HG02885 (cell line): Measurements from ENCODE around the gene CCDC88C.

Source experiments
- ATAC-seq: cut with Tn5 transposase; IDR thresholded peaks from one replicate; pipeline ENCODE4 v1.9.1; 2021; ENCODE audit warnings: mild to moderate bottlenecking; ENCODE audit not compliant: unreplicated experiment, poor library complexity

CCDC88C gene

DNA sequence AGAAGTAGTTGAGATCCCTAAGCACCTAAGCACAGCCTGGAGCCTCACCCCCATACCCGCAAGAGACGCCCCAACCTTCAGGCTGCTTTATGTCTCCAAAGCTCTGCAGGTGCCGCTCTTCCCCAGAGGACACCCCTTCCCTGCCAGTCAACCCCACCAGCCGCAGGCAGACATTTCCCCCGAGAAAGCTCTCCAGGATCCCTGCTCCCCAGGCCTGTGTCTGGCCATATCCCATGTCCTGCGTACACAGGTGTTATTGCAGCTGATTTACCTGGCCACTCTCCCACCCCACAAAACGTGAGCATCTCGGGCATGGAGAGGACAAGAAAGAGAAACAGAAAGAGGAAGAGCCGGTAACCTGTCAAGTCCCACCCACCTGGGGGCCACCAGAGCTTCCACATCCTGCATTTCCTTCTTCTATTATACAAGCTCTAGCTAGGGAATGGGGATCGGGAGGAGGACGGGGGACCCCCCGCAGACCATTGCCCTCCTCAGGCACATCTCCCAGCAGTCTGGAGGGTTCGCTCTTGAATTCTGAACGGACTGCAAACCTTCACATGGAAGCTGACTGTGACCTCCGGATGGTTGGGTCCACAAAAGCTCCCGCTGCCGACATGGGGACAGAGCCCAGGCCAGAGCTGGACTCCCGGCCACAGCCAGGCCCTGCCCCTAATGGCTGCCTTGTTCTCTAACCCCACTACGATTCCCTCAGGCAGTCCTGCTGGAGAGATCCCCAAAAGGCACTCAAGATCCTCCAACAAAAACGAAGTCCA is 17.6 kb downstream of the CCDC88C start:
- ATAC-seq = peak; percentile 60

DNA sequence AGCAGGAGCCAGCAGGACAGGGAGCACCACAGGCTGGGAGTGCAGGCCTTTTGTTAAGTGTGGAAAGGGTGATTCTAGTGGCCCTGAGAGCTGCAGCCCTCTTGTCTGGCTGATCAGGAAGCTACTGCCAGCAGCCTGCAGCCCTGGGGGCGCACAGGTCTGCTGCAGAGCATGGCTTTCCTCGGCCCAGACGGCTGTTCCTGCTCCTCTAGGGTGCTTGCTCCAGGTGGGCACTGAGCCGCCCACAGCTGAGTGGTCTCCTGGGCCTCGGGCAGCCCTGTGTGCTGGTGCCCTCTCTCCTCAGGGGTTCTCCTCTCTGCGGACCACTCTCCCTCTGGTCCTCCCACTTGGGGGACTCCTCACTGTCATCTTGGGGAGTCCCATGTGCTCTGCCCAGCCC is 18.9 kb downstream of the CCDC88C start:
- no peak for ATAC-seq

GRCh38 chr14:91397965-91398591 is 19.5 kb downstream of the CCDC88C start:
- no peak for ATAC-seq

GRCh38 chr14:91396959-91397815 is 20.4 kb downstream of the CCDC88C start:
- peak; percentile 71 for ATAC-seq

GRCh38 chr14:91396013-91396660 is 21.5 kb downstream of the CCDC88C start:
- ATAC-seq = no peak

DNA sequence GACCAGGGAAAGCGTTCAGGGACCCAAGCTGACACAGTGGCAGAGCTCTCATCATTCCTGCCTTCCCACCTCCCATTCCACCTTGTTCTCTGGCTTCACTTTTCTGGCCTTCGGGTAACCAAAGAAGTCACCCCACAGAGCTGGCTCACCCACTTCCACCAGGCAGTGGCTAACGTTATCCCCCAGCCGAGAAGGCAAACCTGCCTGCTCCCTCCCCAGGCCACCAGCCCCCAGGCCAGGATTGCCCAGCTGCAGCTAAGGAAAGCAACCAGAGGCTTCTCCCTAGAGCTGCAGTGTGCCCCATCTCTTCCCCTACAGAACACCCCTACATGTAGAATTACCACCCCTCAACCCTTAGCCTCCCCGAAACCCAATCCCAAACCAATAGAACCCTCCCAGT is 22.2 kb downstream of the CCDC88C start:
- no peak for ATAC-seq

DNA sequence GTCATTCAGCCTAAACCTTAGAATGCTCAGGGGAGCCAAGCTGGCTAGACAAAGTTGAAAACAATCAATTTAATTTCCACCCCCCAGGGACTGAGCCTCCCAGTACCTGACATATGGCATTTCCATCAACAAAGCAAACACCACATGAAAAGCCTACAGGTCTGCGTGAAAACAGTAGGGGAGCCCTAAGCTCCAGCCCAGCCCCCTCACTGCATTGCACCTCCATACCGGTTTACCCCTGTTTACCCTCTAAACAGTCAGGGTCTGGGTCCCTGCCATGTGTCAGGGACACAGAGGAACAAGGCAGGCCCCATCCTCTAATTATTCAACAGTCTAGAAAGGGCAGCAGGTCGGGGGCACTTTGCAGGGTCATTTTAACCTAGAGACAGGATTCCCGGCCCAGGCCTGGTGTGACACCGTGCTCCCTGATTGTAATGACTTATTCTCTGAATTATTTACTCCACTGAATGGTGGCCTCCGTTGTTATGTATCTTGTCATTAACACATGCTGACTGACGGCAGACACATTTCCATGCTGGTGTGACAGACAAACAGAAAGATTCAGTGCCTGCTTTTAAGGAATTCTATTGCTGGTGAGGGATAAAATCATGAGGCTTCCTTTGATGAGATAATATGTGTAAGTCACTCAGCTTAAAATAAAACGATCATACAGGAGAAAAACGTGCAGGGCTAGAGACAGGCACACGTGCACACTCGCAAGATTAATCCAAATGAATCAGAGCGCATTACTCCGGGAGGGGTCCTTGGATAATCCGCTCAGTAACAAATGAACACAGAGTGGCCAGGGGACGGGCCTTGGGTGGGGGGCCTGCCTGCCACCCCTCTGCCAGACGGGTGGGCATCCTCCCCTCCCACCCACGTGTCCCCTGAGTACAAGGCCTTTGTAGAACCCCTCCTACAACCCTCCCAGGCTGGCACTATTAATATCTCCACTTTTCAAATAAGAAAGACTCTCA is 23.2 kb downstream of the CCDC88C start:
- ATAC-seq = no peak

GRCh38 chr14:91392623-91393303 is 24.9 kb downstream of the CCDC88C start:
- no peak for ATAC-seq

DNA sequence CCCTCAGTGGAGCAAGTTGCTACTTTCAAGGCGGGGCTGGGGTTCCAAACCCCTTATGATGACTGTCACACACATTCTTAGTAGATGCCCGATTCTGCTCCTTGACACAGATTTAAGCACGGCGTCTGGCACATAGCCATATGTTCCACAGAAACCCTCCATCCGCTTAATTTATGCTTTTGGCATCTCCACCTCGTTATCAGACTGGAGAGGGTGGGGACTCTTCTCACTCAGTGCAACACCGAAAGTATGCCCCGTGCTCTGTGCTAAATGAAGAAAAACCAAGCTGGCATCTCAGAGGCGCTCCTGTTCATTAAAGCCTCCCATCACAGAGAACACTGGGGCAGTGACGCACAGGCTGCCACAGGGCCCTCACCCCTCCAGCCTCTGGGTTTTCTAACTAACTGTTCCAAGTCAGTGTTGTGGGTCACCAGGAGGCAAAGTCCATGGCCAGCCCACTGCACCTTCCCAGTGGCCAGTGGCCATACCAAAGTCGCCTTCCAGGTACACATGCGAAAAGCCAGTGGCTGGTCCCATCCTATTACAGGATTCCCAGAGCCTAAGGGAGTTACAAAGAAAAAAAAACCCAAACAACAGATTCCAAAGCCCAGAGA is 27.3 kb downstream of the CCDC88C start:
- ATAC-seq = no peak

- ATAC-seq = no peak
Measured at GRCh38 chr14:91389150-91389549, 28.5 kb downstream of the CCDC88C start.

GRCh38 chr14:91388551-91388975 is 29.1 kb downstream of the CCDC88C start:
- ATAC-seq = peak; percentile 71

DNA sequence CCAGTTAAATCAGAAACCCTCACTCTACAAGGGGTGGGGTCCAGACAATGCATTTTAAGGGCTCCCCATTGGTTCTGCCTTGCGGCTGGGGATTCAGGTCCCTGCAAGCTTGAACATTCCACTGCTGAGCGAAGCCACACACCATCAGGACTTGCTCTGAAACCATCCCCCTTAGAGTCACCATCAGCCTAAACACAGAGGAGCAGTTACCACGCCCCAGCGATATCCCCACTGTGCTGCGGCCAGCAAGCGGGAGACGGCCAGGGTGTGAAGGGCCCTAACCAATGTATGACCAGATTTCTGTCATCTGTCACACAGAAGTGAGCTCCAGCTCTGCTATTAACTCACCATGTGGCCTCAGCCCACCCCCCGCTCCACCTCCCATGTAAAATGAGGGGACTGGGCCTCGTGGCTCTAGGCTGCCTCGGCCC is 29.7 kb downstream of the CCDC88C start:
- ATAC-seq = no peak

DNA sequence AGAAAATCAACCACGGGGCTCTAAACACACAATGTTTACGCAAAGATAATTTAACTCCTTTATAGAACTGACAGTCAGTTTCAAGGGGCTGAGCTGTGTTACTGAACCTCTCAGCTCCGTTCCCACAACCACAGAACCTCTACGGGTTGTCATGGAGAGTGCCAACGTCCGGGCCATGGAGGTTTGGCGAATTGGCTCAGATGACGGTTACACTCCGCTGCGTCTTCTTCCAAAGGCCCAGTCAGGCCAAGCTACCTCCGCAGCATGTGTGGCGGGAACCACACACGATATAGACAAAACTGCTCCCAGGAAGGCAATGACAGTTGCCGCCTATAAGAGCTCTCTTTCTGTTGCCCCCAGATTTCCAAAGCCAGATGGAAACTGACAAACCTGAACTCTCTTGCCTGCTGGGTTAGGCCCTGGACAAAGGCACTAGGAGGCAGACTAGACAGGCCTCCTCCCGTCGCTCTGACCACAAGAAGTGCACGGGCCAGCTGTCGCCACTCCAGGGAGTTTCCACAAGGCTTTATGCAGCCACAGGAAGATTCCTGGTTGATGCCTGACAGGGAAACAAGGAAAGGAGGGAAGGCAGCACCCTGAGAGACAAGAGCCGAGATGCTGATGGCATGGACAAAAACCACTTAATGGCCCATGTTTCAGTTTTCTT is 30.3 kb downstream of the CCDC88C start:
- no peak for ATAC-seq

DNA sequence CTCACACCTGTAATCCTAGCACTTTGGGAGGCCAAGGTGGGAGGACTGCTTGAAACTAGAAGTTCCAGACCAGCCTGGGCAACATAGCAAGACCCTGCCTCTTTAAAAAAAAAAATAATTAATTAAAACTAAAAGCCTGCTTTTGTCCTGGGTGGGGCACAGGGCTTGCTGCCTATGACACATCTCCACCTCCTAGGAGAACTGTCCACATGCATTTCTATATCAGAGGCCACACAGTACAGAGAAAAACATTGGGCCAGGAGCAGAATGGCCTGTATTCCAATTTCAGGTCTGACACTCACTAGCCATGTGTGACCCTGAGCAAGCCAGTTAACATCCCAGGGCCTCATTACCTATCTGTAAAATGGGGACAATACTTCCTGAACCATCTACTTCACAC is 31.9 kb downstream of the CCDC88C start:
- ATAC-seq = no peak

DNA sequence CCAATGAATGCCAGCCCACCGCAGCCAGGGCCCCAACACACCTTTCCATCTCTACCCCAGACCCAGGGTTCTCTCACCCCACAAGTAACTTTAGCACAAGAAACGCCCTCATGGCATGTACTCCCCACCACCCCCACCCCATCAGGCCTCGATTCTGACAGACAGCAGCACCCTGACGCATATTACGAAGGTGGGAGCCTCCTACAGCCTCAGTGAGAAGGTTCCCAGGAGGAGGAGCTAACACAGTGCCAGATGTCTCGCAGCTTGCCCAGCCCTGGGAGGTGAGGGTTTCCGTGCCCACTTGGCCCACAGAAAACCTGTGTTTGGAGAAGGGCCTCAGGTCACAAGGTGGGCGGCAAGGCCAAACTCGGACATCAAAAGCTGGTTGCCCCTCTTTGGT is 32.4 kb downstream of the CCDC88C start:
- no peak for ATAC-seq

DNA sequence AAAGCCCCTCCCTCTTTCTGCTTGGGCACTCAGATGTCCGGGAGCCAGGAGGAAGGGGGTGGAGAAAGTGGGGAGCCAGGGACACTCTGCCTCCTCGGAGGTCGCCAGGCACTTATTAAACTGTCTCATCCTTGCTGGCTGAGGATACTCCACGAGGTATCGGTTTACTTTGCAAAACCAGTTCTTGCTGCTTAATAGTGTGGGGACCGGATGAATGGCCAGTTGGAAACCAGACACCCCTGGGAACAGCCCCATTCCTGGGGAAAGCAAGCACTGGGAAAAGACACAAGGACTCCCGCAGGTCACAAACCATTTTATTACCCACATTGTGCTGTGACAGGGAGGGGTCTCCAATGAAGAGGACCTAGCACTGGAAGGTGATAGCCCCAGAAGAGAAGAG is 34.2 kb downstream of the CCDC88C start:
- no peak for ATAC-seq

DNA sequence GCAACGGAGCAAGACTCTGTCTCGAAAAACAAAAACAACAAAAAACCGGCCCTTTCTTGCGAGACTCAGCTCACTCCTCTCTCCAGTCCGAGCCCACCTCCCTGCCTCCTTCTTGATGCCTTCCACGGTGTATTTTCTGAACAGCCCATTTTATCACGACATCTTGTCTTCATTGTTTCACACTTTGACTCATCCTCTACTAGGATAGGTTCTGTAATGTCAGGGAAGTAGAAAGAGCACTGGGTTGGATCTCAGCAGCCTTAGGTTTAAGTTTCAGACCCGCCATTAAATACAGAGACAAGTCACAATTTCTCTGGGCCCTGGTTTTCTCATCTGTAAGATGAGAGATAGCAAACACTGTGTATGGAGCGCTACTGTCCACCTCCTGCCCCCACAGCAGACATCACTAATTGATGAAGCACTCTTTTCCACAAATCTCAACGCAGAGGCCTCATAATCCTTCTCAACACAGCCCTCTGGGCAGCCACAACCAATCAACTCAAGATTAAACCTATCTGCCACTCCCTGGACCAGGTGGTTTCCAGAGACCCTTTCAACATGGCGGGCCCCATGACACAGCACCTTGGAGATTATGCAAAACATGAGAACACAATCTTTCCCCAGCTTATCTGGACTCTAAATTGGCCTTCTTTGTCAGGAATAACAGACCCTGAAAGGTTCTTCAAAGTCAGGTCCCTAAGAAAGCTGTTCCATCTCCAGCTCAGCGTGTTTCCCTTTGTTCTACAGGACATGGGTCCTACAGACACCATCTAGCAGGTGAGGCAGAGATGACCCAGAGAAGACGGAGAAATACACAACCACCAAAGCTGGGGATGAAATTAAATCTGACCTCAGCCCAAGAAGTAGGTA is 35.6 kb downstream of the CCDC88C start:
- no peak for ATAC-seq
